ENCODE data around the gene LRMDA.
A peak's percentile ranks its signal among the peaks of the same experiment; 100 is the strongest.

LRMDA gene

DNA sequence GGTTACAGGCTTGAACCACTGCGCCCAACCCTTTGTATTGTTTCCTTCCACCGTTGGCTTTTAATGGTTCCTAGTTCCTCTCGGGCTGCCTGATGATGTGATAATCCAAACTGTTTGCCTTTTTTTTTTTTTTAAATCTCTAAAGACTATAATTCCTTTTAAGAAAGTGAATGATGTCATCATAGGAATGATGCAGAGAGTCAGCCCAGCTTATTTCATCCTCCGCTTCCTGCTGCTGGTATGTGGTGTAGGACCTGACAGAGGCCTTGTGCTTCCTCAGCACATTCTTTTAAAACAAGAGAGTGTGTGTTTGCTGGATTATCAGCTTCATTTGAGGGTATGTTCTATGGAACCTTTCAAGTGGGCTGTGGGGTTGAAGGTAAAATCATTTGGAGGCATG, 241.4 kb downstream of the LRMDA start:
- DNase-seq: peak; percentile 49

DNA sequence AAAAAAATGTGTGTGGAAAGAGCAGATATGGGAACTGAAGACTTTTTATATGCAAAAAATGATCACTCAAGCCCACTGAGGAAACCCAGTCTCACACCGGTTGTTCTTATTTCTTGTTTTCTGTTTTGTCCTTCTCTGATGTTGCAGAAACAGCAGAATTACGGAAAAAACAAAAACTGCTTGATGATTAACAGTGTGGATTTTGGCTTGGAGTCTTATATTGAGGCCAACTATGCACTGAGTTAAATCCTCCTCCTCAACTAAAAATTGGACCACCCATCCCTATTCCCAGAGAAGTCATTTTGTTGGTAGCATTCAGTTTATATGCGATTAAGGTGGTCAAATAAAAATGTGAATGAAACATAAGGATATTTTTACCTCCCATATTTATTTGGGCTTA, 246.1 kb downstream of the LRMDA start:
- DNase-seq: no peak

DNA sequence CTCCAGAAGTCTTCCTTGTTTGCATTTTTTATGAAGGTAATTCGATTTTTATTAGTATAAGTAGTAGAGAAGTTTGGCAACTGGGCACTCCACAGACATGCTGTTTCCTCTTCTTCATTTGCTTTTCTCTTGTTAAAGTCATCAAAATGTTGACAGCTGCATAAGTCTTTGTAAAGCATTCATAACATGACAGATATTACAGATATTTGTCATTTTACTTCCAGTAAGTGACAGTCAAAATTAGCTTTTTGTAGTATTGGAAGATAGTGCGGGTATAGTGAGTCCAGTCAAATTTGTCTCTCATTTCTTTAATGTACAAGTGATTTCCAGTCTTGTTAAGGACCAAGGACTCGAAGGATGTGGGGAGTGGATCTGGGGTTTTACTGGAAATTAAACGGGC, 247.1 kb downstream of the LRMDA start:
- DNase-seq: no peak

DNA sequence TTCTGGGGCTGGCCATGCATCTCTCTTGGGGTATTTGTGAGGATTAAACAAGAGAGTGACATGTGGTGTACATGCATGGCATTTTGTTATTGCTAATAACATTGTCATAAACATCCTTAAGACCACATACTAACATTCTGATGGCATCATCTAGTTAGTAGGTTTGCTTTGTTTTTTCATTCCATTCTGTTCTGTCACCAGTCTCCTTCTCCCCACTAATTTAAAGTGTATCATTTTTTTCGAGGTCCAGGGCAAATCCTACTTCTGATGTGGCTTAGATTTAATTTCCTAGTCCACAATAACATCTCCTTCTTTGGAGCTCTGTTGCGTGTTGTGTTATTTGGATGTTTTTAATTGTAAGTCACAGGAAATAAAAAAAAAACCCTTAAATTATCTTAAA, 248.1 kb downstream of the LRMDA start:
- no peak for DNase-seq

DNA sequence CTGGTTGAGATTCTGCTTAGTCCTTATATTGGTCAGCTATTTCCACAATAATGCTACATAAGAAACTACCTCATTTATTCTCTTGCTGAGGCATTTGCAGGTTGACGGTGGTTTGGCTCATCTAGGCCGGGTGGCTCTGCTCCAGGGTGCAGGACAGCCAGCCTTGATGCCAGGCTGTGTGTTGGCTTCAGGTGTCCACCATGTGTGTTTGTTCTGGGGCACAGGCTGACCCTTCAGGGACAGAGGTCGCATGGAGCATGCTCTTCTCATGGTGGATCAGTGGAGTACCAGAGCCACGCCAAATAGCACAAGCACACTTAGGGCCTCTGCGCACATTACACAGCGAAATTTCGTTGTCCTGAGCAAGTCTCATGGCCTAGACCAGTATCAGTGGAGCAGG, 249.9 kb downstream of the LRMDA start:
- DNase-seq: no peak

DNA sequence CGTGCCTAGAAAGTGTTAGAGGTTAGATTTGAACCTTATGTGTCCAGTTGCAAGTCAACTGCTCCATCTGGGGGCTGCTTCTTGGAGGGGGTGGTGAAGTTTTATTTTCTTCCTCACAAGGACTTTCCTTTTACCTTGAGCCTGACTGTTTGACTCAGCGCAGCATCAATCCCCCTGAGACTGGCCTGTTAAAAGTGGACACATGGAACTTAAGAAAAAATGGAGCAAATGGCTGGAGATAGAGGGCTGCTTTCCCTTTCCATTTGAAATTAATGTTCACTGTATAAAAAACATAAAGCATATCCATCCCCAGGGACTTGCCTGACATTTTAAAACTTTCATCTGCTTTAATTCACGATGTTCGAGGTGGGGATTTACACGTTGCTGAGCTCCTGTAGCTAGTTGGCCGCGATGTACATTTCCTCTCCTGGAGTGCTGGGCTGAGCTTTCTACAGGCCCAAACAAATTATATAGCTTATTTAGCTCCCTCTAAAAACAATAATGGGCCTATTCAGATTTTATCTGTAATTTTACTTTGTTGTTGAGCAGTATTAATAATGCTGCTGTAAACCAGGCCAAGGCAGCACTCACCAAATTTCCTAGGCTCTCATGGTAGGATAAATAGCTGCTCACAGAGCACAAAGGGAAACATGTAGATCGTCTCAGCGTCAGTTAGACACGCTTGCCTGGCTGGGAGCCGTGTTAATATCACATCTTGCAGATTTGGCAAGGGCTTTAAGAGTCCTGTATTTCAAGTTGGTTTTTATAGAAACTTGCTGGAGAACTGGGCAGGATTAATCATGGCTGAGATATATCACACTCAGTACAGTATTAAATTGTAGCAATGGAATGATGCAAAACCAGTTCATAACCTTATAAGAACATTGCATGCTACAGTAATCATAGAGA, 251.5 kb downstream of the LRMDA start:
- no peak for DNase-seq

DNA sequence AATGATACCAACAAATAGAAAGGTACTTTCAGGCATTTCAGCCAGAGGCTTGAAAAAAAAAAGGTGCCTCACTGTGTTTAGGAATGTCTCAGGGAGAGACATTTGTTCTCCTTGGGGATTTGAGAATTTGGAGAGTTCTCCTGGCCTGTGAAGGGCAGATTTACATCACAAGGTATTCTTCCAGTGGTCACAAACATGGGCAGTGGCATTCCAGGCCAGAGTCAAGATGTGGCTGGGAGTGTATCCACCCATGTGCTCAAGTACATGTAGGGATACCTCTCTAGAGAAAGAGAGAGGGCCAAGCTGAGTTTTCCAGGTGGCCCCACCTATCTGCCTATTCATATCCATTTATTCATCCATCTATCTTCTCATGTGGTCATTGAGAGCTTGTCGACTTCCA, 253.8 kb downstream of the LRMDA start:
- DNase-seq: no peak

DNA sequence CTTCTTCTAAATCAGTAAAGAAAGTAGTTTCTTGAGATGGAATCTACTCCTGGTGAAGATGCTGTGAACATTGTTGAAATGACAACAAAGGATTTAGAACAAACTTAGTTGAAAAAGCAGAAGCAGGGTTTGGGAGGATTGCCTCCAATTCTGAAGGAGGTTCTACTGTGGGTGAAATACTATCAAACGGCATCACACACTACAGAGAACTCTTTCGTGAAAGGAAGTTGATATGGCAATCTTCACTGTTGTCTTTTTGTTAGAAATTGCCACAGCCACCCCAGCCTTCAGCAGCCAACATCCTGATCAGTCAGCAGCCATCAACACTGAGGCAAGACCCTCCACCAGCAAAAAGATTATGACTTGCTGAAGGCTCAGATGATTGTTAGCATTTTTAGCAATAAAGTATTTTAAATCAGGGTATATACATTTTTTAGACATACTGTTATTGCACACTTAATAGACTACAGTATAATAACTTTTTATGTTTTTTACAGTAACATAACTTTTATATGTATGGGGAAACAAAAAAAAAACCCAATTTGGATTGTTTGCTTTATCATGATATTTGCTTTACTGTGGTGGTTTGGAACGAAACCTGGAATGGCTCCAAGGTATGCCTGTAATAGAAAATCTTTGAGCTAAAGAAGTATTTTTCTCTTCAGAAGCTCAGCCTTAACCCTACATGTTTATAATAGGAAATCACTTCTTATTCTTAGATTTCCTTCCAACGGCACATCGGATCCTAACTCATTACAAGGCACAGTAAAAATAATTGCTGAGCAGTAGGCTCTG, 257.3 kb downstream of the LRMDA start:
- DNase-seq: no peak

DNA sequence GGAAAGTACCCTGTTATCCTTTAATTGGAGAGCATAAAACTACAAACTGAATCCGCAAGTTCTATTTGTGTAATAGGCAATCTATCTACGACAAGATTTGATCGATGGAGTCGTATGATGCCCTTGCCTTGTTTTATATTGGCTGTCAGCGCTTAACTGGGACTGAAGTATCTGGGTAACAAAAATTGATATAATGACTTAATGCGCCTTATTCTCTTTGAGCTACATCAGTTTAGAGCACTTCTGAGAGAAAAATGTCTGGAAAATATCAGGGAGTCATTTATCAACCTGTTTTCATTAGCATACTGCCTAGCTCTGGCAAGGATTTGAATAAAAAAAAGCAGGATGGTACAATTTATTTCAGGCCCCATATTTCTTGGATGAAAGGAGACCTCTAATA, 262.1 kb downstream of the LRMDA start:
- no peak for DNase-seq

DNA sequence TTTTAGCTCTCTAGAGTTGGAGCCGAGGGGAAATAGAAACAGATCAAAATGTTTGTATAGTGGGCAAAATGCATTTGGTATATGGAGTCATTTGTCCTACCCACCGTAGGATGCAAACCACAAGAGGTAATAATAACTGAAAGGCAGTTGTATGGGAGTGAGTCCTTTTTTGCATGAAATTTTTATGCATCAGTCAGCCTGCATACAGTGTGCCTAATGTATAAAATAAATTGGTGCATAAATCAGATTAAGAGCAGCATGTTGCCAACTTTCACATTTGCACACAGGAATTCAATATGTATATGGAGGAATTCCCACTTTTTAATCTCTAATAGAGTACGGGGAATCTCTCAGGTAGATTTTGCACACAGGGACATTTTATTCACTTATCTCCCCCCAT, 262.8 kb downstream of the LRMDA start:
- DNase-seq: no peak

DNA sequence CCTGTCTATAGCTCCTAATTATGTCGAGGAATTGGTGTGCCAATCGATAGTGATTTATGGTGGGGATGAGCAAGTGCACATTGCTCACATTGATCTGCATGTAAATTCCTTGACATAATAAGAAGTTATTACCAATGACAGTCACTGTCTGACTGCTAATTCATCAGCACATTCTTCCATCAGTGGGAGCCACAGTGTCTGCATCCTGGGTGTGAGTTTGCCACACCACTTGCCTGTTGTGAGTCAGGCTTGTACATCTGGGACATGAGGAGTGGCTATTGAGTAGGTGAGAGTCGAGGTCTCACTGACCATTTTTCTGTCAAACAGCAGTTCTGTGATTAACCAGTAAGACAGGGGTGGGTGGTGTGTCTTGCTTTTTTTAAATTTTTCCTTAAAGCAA, 263.4 kb downstream of the LRMDA start:
- no peak for DNase-seq

DNA sequence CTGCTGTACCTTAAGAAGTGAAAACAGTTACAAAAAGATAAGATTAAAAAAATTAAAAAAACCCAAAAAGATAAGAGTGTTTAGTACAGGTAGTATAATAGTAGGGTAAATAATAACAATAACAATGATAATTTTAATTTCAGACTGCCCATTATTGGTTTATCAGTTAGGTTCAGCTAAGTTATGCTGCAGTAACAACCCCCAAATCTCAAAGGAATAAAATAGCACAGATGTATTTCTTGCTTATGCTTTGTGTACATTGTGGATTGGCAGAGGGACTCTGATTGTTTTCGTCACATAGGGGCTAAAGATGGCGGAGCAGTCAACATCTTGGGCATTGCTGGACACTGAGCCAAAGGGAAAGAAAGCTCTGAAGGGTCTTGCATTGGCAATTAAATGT, 264.6 kb downstream of the LRMDA start:
- no peak for DNase-seq

DNA sequence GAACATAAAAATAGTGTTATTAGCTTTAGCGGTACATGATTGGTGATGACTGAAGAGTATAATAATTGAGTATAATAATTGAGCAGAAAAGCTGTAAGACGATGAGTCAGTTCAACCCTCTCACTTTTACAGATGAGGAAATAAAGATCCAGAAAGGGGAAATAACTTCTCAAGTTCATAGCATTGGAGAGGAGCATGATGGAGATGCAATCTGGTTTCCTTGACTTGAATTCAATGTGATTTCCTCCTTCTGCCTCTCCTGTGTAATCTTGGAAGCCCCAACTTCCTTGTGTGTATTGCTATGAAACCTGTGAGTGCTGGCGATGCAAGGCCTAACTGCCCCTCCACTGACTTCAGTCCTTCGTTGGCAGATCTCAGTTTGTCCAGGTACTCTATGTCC, 265.1 kb downstream of the LRMDA start:
- peak; percentile 81 for DNase-seq

DNA sequence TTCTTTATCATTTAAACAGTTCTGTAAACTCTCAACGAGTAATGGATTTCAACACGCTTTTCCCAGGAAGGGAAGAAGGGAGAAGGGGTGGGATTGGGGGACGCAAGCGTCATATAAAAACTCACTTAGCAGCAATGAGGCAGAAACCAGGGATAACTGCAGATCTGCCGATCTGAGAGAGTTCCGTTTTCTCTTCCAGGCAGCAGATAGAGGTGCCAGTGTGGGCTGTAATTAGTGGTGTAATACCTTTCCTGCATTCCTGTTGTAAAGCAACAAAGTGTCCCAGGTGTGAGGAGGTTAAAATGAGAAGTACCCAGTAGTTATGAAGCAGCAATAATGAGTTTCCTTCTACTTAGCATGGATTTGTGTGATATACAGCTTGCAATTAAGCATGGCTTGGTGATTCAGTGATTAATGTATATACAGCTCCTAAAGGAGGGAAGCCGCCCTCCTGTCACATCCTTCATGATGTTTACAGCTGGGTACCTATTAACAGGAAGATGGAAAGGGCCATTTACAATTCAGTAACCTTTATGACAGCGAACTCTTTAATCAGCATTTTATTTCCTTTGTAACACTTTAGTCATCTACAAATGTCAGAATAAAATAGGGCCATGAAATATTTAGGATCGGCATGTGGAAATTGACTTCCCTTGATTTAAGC, 271.9 kb downstream of the LRMDA start:
- no peak for DNase-seq

DNA sequence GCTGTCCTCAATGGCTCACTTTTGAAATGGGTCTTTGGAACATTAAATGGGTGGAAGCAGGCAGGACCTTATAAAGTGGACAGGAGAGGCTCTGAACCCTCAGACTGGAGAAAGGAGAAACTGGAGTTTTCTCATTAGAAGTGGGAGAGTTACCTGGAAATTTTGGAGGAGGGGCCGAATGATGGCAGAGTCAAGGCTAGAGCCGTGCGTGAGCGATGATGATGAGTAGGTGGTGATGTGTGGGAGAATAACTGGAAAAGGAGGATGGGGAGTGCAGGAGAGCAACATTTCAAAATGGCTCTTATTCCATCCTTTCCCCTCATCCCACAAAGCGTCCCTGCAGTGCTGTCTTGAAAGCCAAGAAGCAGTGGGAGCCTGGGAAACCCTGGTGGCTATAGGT, 274.0 kb downstream of the LRMDA start:
- no peak for DNase-seq

DNA sequence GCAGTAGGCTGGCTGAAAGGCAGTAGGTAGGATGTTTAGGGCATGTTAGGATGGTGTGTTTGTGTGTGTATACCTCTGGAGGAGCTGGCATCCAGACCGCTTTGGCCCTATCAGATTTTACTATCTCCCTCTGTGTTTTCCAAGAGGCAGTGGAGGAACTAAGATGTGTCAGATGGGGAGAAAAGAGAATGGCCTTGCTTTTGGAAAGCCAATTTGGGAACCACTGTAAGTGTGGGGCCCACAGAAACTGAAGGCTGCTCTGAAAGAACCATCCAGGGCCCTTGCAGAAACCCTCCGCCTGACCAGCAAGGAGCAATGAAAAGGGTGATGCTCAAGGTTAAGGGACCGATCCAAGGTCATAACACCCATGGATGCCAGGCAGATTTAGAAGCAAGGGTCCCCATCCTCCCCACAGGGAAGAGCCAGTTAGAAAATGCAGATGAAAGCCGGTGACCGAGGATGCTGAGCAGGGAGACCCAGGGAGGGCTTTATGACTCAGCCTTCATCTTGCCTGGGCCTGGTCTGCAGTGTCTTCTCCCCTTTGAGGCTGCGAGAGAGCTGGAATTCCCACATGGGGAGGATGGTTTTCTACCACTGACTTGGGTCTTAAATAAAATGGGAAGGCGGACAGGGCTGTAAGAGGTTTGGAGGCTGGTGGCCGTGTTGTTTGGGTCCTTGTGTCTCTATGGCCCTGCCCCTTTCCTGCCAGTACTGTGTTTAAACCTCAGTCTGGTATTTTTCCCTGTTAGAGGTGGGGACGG, 275.8 kb downstream of the LRMDA start:
- no peak for DNase-seq

DNA sequence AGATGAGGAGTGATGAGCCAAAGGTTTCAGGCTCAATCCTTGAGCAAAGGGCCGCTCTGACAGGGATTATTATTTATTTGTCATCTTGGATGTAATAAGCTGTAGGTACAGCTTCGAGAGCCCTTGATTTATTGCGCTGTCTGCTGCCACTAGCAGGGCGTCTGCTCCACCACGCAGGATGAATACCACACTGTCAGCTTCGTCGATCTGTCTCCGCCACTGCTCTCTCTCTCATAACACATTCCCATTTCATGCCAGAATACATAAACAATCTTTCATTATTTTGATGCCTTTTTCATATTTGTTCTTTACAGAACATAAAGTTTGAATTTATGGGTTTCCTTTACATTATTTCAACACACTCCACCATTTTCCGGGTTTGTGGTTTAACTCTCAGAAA, 276.6 kb downstream of the LRMDA start:
- no peak for DNase-seq

DNA sequence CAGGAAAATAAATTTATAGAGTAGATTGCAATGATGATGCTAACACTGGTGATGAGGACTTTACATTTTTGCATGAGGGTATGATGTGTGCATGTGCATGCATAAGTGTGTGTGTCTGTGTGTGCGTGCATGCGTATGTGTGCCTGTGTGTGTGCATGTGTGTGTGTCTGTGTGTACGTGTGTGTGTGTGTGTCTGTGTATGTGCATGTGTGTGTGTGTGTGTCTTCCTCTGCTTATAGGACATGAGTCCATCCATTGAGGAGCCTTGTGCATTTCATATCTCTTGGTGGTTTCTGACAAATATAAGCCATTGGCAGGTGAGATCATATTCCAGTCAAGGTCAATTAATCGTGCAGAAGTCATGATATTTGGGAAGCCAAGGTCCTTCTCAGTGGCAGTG, 277.8 kb downstream of the LRMDA start:
- no peak for DNase-seq

DNA sequence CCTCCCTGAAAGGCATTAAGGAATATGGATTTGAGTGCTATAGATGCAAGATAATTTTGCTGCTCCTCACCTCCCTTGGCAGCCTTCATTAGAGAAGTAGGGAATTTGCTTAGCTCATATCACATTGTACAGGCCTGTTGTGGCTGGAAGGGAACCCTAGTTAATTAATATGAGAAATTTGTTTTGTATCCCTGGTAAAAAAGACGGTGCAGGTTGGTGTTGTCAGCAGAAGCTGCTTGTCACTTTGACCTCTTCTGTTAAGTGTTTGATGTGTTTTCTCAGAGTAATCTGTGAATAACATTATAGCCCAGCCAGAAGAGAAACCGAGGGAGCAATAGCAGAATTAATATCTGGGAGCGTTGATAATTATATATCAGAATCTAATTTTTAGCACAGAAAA, 278.4 kb downstream of the LRMDA start:
- no peak for DNase-seq

DNA sequence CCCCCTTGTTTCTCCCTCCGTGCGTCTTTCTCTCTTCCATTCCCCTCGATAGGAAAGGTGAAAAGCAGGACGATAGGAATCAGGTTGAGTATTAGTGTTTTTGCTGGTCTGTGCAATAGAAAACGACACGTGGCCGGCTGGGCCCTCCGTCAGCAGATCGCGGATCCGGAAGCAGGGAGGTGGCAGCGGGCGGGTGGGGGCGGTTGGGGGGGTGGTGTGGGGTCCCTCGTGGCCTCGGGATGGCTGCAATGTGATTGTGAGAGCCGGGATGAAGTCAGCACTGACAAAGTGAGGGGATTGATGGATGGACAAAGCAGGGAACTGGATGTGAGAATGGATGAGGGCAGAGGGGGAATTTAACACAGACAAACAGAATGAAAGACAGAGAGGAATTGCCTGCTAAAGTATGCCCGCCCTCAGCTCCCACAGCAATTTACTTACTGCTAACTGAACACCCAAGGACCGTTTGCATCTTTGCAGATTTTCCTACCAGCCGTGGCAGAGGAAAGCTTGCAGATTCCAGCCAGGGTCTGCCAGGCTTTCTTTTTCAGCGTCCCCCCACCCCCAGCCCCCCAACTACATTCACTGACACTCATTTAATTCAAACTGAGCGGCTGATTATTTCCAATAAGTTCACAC, 280.9 kb downstream of the LRMDA start:
- DNase-seq: no peak

DNA sequence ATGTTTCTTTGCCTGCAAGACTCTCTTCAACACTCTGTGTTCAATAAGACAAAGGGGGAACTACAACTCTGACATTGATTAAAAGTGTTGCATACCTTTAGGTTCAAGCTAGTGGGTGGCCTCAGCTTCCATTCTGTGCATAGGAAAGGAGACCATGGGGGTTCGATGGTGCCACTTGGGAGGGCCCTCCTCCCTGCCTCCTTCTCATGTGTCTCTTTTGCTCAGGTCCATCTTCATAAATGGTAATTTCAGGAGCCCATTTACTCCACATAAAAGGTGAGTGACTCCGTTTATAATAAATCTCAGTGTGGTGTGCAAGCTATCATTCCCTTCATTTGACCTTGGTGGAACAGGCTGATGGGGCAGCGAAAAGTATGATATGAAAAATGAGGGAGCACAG, 285.1 kb downstream of the LRMDA start:
- DNase-seq: no peak

DNA sequence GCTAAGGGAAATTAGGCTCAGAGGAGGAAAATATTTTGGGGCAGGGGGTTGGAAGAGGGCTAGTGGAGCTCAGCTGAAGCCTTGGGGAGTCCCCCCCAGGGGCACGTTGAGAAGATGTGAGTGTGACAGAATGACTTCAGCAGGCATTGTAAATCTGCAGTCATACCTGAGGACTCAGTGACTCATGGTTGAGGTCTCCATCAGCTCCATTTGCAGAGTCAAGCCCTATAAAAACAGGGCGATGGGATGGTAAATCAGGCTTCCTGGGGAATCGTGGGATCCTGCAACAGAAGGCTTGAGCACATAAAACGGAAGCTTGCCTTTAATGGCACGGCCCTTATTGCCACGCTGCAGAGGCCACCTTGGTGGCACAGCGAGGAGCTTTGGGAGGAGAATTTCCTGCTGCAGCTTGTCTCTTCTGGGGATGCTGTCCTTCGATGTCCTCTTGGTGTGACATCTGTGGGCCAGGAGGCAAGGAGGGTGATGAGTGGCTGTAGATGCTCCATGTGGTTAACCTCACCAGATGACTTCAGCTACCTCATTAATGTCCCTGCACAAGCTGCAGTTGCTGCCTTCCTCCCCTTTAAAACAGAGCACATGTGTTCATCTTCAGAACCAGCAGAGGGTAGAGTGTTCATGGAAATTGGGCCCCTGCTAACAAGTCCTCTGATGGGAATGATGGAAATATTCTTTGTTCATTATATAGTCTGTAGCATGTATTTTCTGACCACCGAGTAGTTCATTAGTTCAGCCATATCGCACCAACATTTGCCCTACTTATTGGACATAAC, 285.9 kb downstream of the LRMDA start:
- DNase-seq: no peak

Measured in suppressor macrophage treated with lipopolysaccharide for 4 hours (primary cell).